HG03460 (cell line): ENCODE results near the gene DSG2.

Experiments used
- ATAC-seq: cut with Tn5 transposase; IDR thresholded peaks from one replicate; pipeline ENCODE4 v1.9.1; 2021; ENCODE audit not compliant: unreplicated experiment

The DSG2 gene

GRCh38 chr18:31583185-31583854, 85.3 kb downstream of the DSG2 start:
- ATAC-seq, result no peak

GRCh38 chr18:31585991-31586390, 88.0 kb downstream of the DSG2 start:
- ATAC-seq, result no peak

GRCh38 chr18:31586616-31587015, 88.6 kb downstream of the DSG2 start:
- ATAC-seq, result no peak

- ATAC-seq, result no peak
Observed at GRCh38 chr18:31587529-31587928, 89.6 kb downstream of the DSG2 start.

- no peak for ATAC-seq
Observed at GRCh38 chr18:31590570-31590969, 92.6 kb downstream of the DSG2 start.

- ATAC-seq, result no peak
Observed at GRCh38 chr18:31591113-31591512, 93.1 kb downstream of the DSG2 start.

GRCh38 chr18:31591628-31592027, 93.7 kb downstream of the DSG2 start, which contains the start of gene TTR:
TSS of gene TTR (plus strand) at chr18:31591877. CDS start at chr18:31591903, 26 bp downstream.
- no peak for ATAC-seq

- ATAC-seq, result no peak
Observed at GRCh38 chr18:31592506-31593157, 94.7 kb downstream of the DSG2 start.

GRCh38 chr18:31595121-31595771, 97.3 kb downstream of the DSG2 start:
- no peak for ATAC-seq

GRCh38 chr18:31596081-31596872, 98.3 kb downstream of the DSG2 start:
- ATAC-seq, result no peak

- no peak for ATAC-seq
Observed at GRCh38 chr18:31598021-31598805, 100.2 kb downstream of the DSG2 start.
